Epithelial cell of prostate (primary cell): Measurements from ENCODE around the gene CD7.
A peak's percentile ranks its signal among the peaks of the same experiment; 100 is the strongest.

ENCODE experiments used
- DNase-seq: peaks from one replicate; pipeline ENCODE4 v3.0.0-alpha.2; 2011; ENCODE audit warnings: low read depth, low spot score
- H3K27ac ChIP-seq: fragments of 450-650 bp; 2 replicates; pipeline ENCODE4 v1.5.1; 2017; ENCODE audit warnings: mild to moderate bottlenecking

The CD7 gene

GRCh38 chr17:82301300-82301915 is 16.0 kb downstream of the CD7 start:
- H3K27ac ChIP-seq, result no peak overlapping the region
- DNase-seq, result no peak

DNA sequence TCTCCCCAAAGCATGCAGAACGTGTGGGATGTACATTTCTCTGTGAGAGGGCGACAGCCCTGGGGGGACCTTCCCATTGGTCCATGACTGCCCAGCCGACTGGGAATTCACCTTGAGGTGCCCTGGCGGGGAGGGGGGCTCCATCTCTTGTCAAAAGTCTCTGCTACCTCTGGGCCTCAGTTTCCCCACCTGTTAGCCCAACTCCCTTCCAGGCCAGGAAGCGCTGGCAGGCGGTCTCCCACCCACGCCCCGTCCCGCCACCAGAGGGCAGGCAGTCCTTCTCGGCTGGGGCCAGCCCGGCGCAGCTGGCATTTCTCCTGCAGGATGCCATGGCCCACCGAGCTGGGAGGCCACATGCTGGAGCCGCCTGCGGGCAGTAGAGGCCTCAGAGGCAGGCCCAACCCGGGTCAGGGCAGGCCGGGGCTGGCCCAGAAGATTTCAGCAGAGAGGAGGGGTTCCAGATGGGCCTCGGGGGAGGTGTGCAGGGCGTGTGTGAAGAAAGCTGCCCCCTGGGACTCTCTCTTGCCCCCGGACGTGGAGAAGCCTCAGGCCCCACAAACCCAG is 16.6 kb downstream of the CD7 start:
- H3K27ac ChIP-seq, result no peak overlapping the region
- DNase-seq, result no peak

DNA sequence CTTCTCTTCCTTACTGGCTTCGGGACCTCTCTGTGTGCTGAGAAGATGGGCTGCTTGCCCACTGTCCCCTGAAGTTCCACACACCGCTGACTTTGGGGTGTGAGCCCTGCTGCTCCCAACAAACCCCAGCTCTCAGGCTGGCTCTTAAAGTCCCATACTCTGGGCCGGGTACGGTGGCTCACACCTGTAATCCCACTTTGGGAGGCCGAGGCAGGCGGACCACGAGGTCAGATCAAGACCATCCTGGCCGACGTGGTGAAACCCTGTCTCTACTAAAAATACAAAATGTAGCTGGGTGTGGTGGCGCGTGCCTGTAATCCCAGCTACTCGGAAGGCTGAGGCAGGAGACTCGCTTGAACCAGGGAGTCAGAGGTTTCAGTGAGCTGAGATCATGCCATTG is 17.2 kb downstream of the CD7 start:
- H3K27ac ChIP-seq, result no peak overlapping the region
- no peak for DNase-seq

DNA sequence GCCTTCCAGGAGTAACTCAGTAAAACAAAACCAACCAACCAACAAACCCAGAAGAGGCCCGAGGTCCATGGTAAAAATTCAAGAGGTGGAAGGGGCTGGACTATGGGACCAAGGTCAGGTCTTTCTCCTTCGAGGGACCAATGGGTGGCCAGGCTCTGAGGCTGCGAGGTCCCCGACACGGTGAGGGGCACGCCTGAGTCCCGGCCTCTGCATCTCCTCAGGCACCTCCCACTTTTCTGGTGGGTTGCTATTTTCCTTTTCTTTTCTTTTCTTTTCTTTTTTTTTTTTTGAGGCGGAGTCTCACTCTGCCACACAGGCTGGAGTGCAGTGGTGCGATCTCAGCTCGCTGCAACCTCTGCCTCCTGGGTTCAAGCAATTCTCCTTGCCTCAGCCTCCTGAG is 18.0 kb downstream of the CD7 start:
- DNase-seq, result no peak

DNA sequence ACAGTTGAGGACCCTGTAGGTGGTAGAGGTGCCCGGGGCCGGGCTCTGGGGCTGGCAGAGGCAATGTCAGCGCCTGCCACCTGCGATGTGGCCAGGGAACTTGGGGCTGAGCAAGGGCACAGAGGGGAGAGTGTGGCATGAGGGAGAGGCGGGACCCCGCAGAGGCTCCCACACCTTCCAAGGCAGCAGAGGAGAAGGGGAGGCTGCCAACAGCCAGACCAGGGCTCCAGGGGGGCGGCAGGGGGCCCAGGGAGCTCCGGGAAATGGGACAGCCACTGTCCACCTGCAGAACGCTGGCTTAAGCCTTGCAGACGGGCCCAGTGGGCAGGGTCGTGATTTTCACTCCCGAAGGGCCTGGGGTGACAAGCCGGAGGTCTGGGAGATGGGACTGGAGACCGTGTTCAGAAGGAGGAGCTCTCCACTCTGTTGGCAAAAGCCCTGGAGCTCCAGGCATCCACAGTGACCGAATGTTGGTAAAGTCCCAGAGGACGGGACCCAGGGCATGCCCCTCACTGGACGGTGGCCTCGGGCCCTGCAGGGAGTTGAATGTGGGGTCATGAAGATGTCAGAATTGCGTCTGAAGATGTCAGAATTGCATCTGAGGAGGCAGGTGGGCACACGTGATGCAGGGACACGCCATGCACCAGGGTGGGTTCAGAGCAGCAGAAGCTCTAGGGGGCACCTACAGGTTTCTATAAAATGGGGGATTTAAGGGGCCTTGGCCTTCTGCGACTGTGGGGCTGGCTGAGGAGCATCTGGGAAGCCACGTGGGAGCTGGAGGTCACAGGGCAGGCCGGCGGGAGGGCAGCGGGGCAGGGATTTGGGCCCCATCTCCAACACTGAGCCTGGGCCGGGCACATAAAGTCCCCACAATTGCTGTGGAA is 18.6 kb downstream of the CD7 start:
- no peak for DNase-seq
- H3K27ac ChIP-seq, result peak overlapping the region; percentile 100

More for the DNA sequence above, 18.0 kb downstream of the CD7 start:
- H3K27ac ChIP-seq, result peak overlapping the region; percentile 100

DNA sequence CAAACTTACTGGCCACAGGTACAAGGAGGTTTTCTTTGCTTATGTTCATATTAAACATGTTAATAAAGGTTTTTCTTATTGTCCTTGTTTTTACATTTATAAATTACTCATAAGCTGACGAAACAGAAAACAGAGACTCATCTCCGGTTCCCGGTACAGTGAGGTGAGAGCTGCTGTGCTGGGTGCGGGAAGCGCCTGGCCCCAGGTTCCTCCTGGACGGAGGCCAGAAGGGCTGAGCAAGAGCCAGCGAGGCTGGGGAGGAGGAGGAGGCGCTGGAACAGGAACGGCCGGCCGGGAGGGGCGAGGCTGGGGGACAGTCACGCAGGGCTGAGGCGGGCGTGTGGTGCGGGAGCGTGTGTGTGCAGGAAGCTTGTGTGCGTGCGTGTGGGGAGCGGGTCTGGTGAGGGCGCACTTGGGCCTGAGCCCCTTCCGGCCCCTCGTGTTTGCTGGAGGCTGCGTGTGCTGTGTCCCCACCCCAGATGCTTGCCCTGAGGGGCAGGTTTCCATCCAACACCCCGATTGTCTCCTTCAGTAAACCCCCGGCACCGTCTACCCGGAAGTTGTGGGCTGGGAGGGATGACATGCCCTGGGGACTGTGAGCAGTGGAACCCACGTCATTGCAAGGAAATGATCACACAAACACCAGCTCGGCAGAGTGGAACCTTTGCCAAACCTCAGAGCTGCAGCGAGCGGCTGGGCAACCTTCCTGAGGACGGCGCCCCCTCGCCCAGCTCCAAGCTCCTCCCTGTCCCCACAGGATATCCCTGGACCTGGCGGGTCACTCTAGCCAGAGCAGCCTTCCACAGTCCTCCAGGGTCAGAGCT is 19.5 kb downstream of the CD7 start:
- peak overlapping the region; percentile 100 for H3K27ac ChIP-seq
- peak; percentile 89 for DNase-seq

DNA sequence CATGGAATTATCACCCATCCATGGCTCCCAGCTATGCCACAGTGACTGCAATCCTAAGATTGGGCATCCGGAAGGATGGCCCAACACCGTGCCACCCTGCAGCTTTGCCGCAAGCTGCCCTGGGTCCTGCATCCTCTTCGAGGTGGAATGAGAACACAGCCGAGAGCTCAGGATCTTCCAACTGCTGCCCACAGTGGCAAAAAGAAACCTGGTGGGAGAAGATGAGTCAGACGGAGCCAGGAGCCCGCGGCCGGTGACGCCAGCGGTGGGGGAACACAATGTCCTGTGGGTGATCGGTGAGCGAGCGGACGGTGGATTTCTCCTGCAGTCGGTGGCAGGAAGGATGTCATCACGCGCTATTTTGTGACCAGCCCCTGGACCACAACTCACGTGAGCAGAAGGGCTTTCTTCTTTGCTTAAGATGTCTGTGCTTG is 20.1 kb downstream of the CD7 start:
- H3K27ac ChIP-seq, result peak overlapping the region; percentile 100
- peak; percentile 51 for DNase-seq

GRCh38 chr17:82296511-82297279 is 20.7 kb downstream of the CD7 start:
- peak overlapping the region; percentile 100 for H3K27ac ChIP-seq
- DNase-seq, result no peak

DNA sequence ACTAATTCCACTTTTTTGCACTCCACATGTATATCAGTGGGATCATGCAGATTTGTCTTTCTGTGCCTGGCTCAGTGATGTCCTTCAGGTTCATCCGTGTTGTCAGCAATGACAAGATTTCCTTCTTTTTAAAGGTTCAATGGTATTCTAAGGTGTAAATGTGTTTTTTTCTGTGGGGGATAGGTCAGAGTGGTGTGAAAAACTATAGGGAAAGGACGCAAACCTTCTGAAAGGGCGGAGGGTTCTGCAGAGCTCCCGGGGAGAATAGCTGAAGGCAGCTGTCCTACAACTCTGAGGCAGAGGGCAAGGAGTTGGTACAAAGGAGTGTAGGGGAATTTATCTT is 22.0 kb downstream of the CD7 start:
- DNase-seq, result no peak
- H3K27ac ChIP-seq, result peak overlapping the region; percentile 100

DNA sequence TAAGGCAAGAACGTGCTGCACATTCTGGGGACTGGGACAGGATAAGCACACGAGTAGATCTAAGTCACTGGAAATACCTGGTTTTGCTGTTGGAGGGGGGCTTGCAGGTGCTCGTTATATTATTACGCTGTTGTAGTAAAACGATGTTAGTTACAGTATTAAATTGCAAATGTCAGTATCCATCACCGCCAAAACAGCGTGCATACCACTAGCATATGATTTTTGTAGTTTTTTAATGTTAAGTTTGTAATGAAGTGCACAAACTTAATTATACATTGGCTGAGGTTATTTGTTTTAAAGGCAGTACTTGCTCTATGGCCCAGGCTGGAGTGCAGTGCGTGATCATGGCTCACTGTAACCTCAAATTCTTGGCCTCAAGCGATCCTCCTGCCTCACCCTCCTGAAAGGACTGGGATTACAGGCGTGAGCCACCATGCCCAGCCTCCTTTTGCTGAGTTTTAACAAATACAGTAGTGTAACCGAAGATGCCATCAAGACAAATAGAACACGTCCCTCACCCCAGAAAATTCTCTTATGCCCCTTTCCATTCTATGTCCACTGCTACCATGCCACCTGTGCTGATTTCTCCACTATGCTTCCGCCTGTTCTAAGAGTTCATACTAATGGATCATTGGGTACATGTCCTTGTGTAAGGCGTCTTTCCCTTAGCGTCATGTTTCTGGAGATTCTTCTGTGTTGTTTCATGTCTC is 23.2 kb downstream of the CD7 start:
- H3K27ac ChIP-seq, result peak overlapping the region; percentile 100
- no peak for DNase-seq

- H3K27ac ChIP-seq, result peak overlapping the region; percentile 100
- DNase-seq, result peak; percentile 92
Observed at GRCh38 chr17:82292251-82293154, 24.9 kb downstream of the CD7 start.

- DNase-seq, result no peak
- H3K27ac ChIP-seq, result peak overlapping the region; percentile 100
Observed at GRCh38 chr17:82291582-82292250, 25.7 kb downstream of the CD7 start.

- peak; percentile 83 for DNase-seq
- H3K27ac ChIP-seq, result peak overlapping the region; percentile 100
Observed at GRCh38 chr17:82287868-82288801, 29.3 kb downstream of the CD7 start.

- no peak for DNase-seq
- peak overlapping the region; percentile 100 for H3K27ac ChIP-seq
Observed at GRCh38 chr17:82287013-82287867, 30.2 kb downstream of the CD7 start.

DNA sequence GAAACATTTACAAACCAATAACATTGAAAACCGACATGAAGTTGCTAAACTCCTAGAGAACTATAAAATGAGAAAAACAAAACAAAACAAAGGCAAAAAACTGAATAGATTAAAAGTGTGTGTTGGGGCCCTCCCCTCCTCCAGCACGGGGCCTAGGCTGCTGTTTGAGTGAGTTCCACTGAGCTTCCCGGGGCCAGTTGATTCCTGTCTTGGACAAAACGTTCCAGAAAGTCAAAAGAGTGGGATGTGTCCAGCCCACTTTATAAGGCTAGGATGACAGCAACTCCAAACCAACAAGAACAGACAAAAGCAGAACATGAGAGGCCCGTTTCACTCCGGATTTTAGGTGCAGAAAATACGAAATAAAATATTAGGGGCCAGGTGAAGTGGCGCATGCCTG is 32.3 kb downstream of the CD7 start:
- H3K27ac ChIP-seq, result peak overlapping the region; percentile 90
- no peak for DNase-seq
